Naive B cell (primary cell): ENCODE data around the gene ETV3. TPM values are rescaled to one million over a fixed set of nuclear protein-coding genes. Genes with fewer than 3 reads are reported as not detected.

ENCODE experiments used
- ATAC-seq, 2 donors: fragments of 150-1000 bp; cut with Tn5 transposase; 2 replicates each; pipeline ENCODE4 v1.10.0; 2021; ENCODE audit warnings: low read depth in 2 of 2, mild to moderate bottlenecking in 2 of 2, moderate library complexity in 2 of 2
- DNase-seq: peaks from one replicate; pipeline ENCODE4 v3.0.0; 2022
- H3K27ac Mint-ChIP-seq, 6 donors: one replicate each; pipeline ENCODE4 v1.8.0; 2020 to 2022; ENCODE audit warnings: mild to moderate bottlenecking in 6 of 6, mixed read lengths in 6 of 6, moderate library complexity in 5 of 6, inconsistent platforms in 2 of 6
- H3K27me3 Mint-ChIP-seq, 3 donors: one replicate each; pipeline ENCODE4 v1.8.0; 2021 to 2022; ENCODE audit warnings: mixed read lengths in 3 of 3, mild to moderate bottlenecking in 1 of 3
- H3K36me3 Mint-ChIP-seq, 2 donors: one replicate each; pipeline ENCODE4 v1.8.0; 2020 to 2022; ENCODE audit warnings: mixed read lengths in 2 of 2, inconsistent platforms in 1 of 2, mild to moderate bottlenecking in 1 of 2
- H3K4me1 Mint-ChIP-seq, 3 donors: one replicate each; pipeline ENCODE4 v1.8.0; 2020 to 2022; ENCODE audit warnings: mixed read lengths in 3 of 3, inconsistent platforms in 1 of 3, mild to moderate bottlenecking in 1 of 3, moderate library complexity in 1 of 3
- H3K4me3 Mint-ChIP-seq, 8 donors: one replicate each; pipeline ENCODE4 v1.8.0; 2020 to 2022; ENCODE audit warnings: mild to moderate bottlenecking in 8 of 8, mixed read lengths in 8 of 8, moderate library complexity in 8 of 8, inconsistent platforms in 2 of 8
- H3K9me3 Mint-ChIP-seq, 7 donors: one replicate each; pipeline ENCODE4 v1.8.0; 2020 to 2022; ENCODE audit warnings: mixed read lengths in 7 of 7, mild to moderate bottlenecking in 5 of 7, inconsistent platforms in 2 of 7, moderate library complexity in 1 of 7
- polyA plus RNA-seq, 6 donors: library from polyadenylated mRNA; unstranded; fragments of 300-500 nt; fragmentation: Illumina TruSeq; gene quantifications; one replicate each; pipeline ENCODE4 v1.2.3, GENCODE V29; 2021; ENCODE audit warnings: low read depth in 6 of 6

Gene ETV3
- polyA plus RNA-seq, 6 donors from 2014 or later: 2.3 to 14.5 (median 12.3) TPM

GRCh38 chr1:157089789-157090188, 48.4 kb downstream of the ETV3 start:
- DNase-seq: no peak
- Mint-ChIP-seq H3K36me3 (no peaks in the 10 kb centered on the region), H3K27ac (peak overlapping the region in 1 of 6 donors; percentile 62), H3K27me3 (peaks cover 0 to 17% (median 5%) of the 10 kb centered on the region in 3 donors), H3K4me3 (no peak overlapping the region), H3K4me1 (peaks cover 0 to 5% (median 0%) of the 10 kb centered on the region in 3 donors), H3K9me3 (no peaks in the 10 kb centered on the region)
- no peak for ATAC-seq

DNA sequence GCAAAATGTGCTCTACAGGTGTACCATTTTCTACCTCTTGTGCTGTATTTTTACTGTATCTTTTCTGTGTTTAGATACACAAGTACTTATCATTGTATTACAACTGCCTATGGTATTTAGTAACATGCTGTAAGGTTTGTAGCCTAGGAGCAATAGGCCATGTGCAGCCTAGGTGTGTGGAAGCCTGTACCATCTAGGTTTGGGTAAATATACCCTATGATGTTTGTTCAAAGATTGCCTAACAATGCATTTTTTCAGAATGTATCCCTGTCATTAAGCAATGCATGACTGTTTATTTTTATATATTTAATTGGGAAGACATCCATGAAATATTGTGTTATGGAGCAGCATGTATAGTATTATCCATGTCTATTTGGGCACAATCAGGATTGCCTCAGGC, 49.6 kb downstream of the ETV3 start:
- Mint-ChIP-seq H3K27me3 (peaks cover 0 to 23% (median 5%) of the 10 kb centered on the region in 3 donors), H3K4me1 (peaks cover 0 to 5% (median 0%) of the 10 kb centered on the region in 3 donors), H3K27ac (no peak overlapping the region), H3K4me3 (no peak overlapping the region), H3K9me3 (no peaks in the 10 kb centered on the region), H3K36me3 (no peaks in the 10 kb centered on the region)
- ATAC-seq (no peak), DNase-seq (no peak)

DNA sequence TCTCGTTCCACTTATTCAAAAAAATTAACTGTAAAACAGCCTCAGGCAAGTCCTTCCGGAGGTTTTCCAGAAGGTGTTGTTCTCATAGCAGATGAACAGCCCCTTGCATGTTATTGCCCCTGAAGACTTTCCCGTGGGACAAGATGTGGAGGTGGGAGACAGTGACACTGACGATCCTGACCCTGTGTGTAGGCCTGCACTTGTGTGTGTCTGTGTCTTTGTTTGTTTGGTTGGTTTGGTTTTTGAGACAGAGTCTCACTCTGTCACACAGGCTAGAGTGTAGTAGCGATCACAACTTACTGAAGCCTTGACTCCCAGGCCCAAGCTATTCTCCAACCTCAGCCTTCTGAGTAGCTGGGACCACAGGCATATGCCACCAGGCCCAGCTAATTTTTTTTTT, 51.2 kb downstream of the ETV3 start:
- no peak overlapping the region for H3K4me3 Mint-ChIP-seq
- no peaks in the 10 kb centered on the region for H3K9me3 Mint-ChIP-seq
- peaks cover 5 to 32% (median 14%) of the 10 kb centered on the region in 3 donors for H3K27me3 Mint-ChIP-seq
- H3K36me3 Mint-ChIP-seq: no peaks in the 10 kb centered on the region
- DNase-seq (no peak), ATAC-seq (no peak)
- H3K27ac Mint-ChIP-seq: no peak overlapping the region
- H3K4me1 Mint-ChIP-seq: peaks cover 0 to 5% (median 0%) of the 10 kb centered on the region in 3 donors

DNA sequence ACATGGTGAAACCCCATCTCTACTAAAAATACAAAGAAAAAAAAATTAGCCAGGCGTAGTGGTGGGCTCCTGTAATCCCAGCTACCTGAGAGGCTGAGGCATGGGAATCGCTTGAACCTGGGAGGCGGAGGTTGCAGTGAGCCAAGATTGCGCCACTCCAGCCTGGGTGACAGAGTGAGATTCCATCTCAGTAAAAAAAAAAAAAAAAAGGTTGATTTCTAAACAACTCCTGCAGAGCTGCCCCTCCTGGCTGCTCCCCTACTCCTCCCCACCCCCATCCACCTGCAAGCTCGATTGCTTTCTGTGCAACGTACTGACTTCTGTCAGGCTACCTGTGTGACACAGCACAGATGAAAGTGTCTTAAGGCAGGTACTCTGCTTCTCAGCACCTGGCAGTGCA, 51.9 kb downstream of the ETV3 start:
- ATAC-seq (no peak), DNase-seq (no peak)
- peaks cover 0 to 5% (median 0%) of the 10 kb centered on the region in 3 donors for H3K4me1 Mint-ChIP-seq
- H3K27me3 Mint-ChIP-seq: peaks cover 5 to 32% (median 19%) of the 10 kb centered on the region in 3 donors
- no peaks in the 10 kb centered on the region for H3K36me3 Mint-ChIP-seq
- H3K27ac Mint-ChIP-seq: no peak overlapping the region
- H3K4me3 Mint-ChIP-seq: no peak overlapping the region
- H3K9me3 Mint-ChIP-seq: no peaks in the 10 kb centered on the region

GRCh38 chr1:157085421-157085820, 52.8 kb downstream of the ETV3 start:
- no peak overlapping the region for H3K4me3 Mint-ChIP-seq
- DNase-seq (no peak), ATAC-seq (no peak)
- peaks cover 7 to 30% (median 23%) of the 10 kb centered on the region in 3 donors for H3K27me3 Mint-ChIP-seq
- no peaks in the 10 kb centered on the region for H3K36me3 Mint-ChIP-seq
- no peaks in the 10 kb centered on the region for H3K9me3 Mint-ChIP-seq
- no peak overlapping the region for H3K27ac Mint-ChIP-seq
- peaks cover 0 to 5% (median 0%) of the 10 kb centered on the region in 3 donors for H3K4me1 Mint-ChIP-seq

- Mint-ChIP-seq H3K4me1 (no peaks in the 10 kb centered on the region), H3K27ac (no peak overlapping the region), H3K9me3 (no peaks in the 10 kb centered on the region), H3K36me3 (no peaks in the 10 kb centered on the region), H3K4me3 (no peak overlapping the region), H3K27me3 (peaks cover 4 to 28% (median 26%) of the 10 kb centered on the region in 3 donors)
- ATAC-seq: no peak
- DNase-seq: no peak
These were observed 53.5 kb downstream of the ETV3 start for GRCh38 chr1:157084720-157085119.

DNA sequence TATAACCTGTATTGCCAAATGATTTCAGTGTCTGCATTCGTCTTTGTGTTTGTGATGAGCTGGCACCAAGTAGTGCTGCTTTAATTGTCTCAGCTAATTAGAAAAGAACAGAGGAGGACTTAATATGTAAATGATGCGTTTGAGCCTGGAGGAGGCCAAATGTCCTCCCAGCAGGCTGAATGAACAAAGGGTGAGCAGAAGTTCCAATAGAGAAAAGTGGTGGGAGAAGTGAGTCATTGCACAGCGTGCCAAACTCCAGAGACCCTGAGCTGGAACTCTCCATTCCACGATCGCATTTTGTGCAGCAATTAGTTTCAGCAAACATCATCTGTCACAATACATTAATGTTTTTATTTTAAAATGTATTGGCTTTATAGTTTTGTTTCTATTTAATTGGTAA, 56.5 kb downstream of the ETV3 start:
- no peaks in the 10 kb centered on the region for H3K36me3 Mint-ChIP-seq
- no peaks in the 10 kb centered on the region for H3K4me1 Mint-ChIP-seq

DNA sequence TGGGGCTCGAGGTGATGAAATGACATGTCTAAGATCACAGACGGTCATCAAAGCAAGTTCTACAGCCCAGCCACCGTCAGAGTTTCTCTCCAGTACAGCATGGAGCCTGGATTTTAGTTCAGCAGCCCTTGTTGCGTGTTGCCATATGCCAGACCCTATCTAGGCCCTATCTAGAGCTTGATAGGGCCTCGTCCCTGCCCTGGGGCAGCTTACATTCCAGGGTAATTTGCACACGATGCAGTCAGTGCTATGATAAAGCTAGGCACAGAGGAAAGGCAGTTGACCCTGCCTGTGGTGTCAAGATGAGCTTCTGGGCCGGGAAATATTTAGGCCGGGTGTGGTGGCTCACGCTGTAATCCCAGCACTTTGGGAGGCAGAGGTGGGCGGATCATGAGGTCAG, 57.5 kb downstream of the ETV3 start:
- no peak overlapping the region for H3K4me3 Mint-ChIP-seq
- peaks cover 29 to 51% (median 50%) of the 10 kb centered on the region in 3 donors for H3K27me3 Mint-ChIP-seq
- no peak for ATAC-seq

More for the DNA sequence above, 56.5 kb downstream of the ETV3 start:
- Mint-ChIP-seq H3K4me3 (no peak overlapping the region), H3K27ac (no peak overlapping the region), H3K9me3 (no peaks in the 10 kb centered on the region), H3K27me3 (peaks cover 21 to 48% (median 48%) of the 10 kb centered on the region in 3 donors)
- ATAC-seq (no peak), DNase-seq (no peak)

GRCh38 chr1:157077394-157077793, 60.8 kb downstream of the ETV3 start:
- Mint-ChIP-seq H3K27me3 (peaks cover 41 to 55% (median 51%) of the 10 kb centered on the region in 3 donors), H3K36me3 (no peaks in the 10 kb centered on the region), H3K9me3 (peaks cover 0 to 2% (median 0%) of the 10 kb centered on the region in 7 donors), H3K4me1 (peaks cover 0 to 11% (median 0%) of the 10 kb centered on the region in 3 donors), H3K27ac (no peak overlapping the region), H3K4me3 (no peak overlapping the region)
- ATAC-seq: no peak
- no peak for DNase-seq

More for the DNA sequence above, 57.5 kb downstream of the ETV3 start:
- no peak for DNase-seq
- Mint-ChIP-seq H3K36me3 (no peaks in the 10 kb centered on the region), H3K9me3 (no peaks in the 10 kb centered on the region), H3K27ac (peak overlapping the region in 1 of 6 donors; percentile 49), H3K4me1 (no peaks in the 10 kb centered on the region)

GRCh38 chr1:157073944-157074685, 64.1 kb downstream of the ETV3 start:
- Mint-ChIP-seq H3K36me3 (no peaks in the 10 kb centered on the region), H3K9me3 (peaks cover 0 to 2% (median 0%) of the 10 kb centered on the region in 7 donors), H3K4me1 (peaks cover 0 to 11% (median 0%) of the 10 kb centered on the region in 3 donors), H3K4me3 (peak overlapping the region in 1 of 8 donors; percentile 30), H3K27ac (no peak overlapping the region), H3K27me3 (peaks cover 31 to 40% (median 38%) of the 10 kb centered on the region in 3 donors)
- ATAC-seq: no peak
- no peak for DNase-seq

Other genes starting within 250 kb of the ETV3 start
- gene PEAR1, start 244.7 kb downstream of the ETV3 start, polyA plus RNA-seq: under 1 TPM in 3 of 6 donors, not detected in 3; 0.11 to 0.85 (median 0.27) TPM
- gene LRRC71, start 217.8 kb downstream of the ETV3 start, polyA plus RNA-seq: not detected
- 1 to 10 TPM; 2.0 to 5.6 (median 3.0) TPM for gene ARHGEF11, start 92.7 kb downstream of the ETV3 start, polyA plus RNA-seq
- gene ETV3L, start 38.6 kb downstream of the ETV3 start, polyA plus RNA-seq: not detected